ENCODE results near the gene ACTG1.

Gene ACTG1

GRCh38 chr17:81551458-81552243 is 39.1 kb upstream of the ACTG1 start:
- TF ChIP-seq CTCF (IDR thresholded peaks at IDR 0.05; ENCODE audit: low read depth, low read length), result no peak

DNA sequence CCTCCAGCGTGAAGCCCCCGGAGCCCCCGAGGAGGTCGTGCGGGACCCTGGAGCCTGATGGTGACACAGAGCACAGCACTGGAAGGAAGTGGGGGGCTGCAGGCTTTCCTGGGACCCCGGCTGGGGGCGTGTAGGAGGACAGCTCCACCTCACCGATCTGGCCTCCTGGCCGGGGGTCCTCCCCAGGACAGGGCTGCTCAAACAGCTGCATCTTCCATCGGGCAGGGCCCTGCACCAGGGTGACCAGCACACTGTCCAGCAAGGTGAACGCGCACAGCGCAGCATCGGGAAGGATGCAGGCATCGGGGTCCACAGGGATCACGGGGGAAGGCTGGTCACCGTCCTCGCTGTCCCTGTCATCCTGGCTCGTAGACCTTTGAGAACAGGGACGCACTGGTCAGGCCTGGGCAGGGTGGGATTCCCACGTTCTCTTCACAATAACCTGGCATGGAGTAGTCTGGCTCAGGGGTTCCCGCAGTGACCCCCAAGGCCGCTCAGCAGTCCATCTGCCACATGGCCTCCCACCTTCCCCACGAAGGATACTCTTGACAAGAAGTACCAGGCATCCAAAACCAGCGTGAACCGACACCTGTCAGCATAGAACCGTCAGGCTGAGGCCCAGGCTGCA is 38.3 kb upstream of the ACTG1 start:
- Histone ChIP-seq H3K36me3 (peaks cover 36% of the 10 kb centered on the region), H3K27me3 (no peaks in the 10 kb centered on the region), H3K4me3 (ENCODE audit: low read depth, low read length) (peak overlapping the region; percentile 88), H3K9me3 (no peaks in the 10 kb centered on the region), H3K4me1 (no peaks in the 10 kb centered on the region)
- DNase-seq, result no peak
- TF ChIP-seq CTCF (IDR thresholded peaks at IDR 0.05; ENCODE audit: low read depth, low read length), result no peak

More at GRCh38 chr17:81551458-81552243, 39.1 kb upstream of the ACTG1 start:
- Histone ChIP-seq H3K36me3 (peaks cover 29% of the 10 kb centered on the region), H3K27me3 (no peaks in the 10 kb centered on the region), H3K4me3 (ENCODE audit: low read depth, low read length) (peak overlapping the region; percentile 88), H3K4me1 (no peaks in the 10 kb centered on the region), H3K9me3 (no peaks in the 10 kb centered on the region)
- DNase-seq, result no peak

DNA sequence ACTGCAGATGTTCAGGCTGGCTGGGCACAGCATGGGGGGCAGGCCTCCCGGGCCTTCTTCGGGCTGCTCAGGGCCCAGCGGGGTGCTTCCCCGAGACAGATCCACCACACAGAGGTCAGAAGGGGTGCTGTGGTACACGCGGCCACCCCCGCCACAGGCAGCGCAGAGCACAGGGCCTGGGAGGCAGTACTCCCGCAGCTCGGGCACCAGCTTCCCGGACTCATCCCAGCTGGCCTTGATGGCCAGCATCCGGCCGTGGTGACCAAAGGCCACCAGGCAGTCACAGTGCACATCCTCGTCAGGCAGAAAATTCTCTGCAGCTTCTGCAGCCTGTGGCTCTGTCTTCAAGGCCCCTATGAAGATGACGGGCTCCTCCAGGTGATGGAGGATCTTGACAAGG is 37.7 kb upstream of the ACTG1 start:
- Histone ChIP-seq H3K4me1 (no peaks in the 10 kb centered on the region), H3K36me3 (peaks cover 43% of the 10 kb centered on the region), H3K27me3 (no peaks in the 10 kb centered on the region), H3K9me3 (no peaks in the 10 kb centered on the region), H3K4me3 (ENCODE audit: low read depth, low read length) (no peak overlapping the region)
- DNase-seq, result no peak
- no peak for TF ChIP-seq CTCF (IDR thresholded peaks at IDR 0.05; ENCODE audit: low read depth, low read length)

DNA sequence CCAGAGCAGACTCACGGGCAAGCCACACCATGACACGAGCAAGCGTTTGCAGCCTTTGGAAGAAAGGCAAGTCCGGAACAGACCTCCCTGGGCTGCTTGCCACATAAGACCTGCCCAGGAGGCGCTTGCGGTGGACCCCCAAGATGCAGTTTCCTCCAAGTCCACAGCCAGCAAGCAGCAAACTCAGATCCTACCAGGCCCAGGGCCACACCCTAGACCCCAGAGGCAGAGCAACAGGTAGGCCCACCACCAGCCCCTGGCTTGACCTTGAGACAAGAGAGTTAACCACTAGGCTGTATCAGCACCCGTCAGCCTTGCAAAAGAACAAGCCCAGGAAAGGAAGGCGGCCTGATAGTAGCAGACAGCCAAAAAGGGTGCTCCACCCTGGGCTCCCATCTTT is 37.2 kb upstream of the ACTG1 start:
- TF ChIP-seq CTCF (IDR thresholded peaks at IDR 0.05; ENCODE audit: low read depth, low read length), result no peak
- no peak overlapping the region for H3K4me3 ChIP-seq (ENCODE audit: low read depth, low read length)
- peaks cover 46% of the 10 kb centered on the region for H3K36me3 ChIP-seq
- no peak for DNase-seq
- no peaks in the 10 kb centered on the region for H3K4me1 ChIP-seq
- H3K9me3 ChIP-seq, result no peaks in the 10 kb centered on the region
- no peaks in the 10 kb centered on the region for H3K27me3 ChIP-seq

DNA sequence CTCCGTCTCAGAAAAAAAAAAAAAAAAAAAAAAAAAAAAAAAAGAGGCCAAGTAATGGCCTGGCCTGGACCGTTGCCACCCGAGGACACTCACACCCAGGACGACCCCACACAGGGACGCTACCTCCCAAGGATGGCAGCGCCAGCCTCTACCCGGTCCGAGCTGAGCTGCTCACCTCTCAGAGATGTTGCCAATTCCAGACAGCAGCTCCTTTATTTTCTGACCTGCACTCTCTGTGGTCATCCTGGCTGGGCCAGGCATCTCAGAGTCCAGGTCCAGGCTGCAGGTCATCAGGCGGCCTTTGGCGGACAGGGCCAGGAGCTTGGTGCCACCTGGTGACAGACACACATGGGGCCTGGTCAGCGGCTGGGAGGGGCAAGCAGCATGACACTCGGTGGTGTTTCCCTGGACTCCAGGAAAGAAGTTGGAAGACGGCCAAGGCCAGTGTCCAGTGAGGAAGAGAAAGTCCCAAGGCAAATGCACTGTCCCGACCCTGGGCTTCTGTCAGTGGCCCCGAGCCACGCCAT is 36.5 kb upstream of the ACTG1 start:
- TF ChIP-seq CTCF (IDR thresholded peaks at IDR 0.05; ENCODE audit: low read depth, low read length), result no peak
- Histone ChIP-seq H3K9me3 (no peaks in the 10 kb centered on the region), H3K4me3 (ENCODE audit: low read depth, low read length) (no peak overlapping the region), H3K36me3 (peaks cover 51% of the 10 kb centered on the region), H3K27me3 (no peaks in the 10 kb centered on the region), H3K4me1 (no peaks in the 10 kb centered on the region)
- DNase-seq, result no peak

DNA sequence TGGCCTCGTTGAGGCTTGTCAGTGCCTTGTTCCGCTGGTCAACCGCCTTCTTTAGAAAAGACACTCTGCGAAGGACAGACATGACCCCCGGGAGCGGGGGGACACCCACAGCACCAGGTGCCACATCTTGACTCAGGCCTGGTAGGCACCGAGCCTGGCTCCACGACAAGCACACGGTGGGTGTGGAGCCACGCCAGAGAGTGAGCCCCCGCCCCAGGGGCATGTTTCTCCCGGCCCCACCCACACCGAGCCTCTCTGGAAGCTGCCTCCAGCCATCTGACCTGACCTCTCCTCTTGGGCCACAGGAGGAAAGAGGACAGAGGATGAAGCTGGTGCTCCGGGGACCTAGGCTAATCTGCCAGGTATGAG is 35.0 kb upstream of the ACTG1 start:
- Histone ChIP-seq H3K4me3 (ENCODE audit: low read depth, low read length) (no peak overlapping the region), H3K9me3 (no peaks in the 10 kb centered on the region), H3K27me3 (no peaks in the 10 kb centered on the region), H3K4me1 (no peaks in the 10 kb centered on the region), H3K36me3 (peaks cover 62% of the 10 kb centered on the region)
- DNase-seq, result no peak
- TF ChIP-seq CTCF (IDR thresholded peaks at IDR 0.05; ENCODE audit: low read depth, low read length), result no peak

Data from BE2C (cell line).